CD4-positive, alpha-beta T cell treated with Interleukin-6 for 4 hours (primary cell): ENCODE measurements around the gene OR10G8.
"Not testable (repeated sequence)": the region's sequence is repeated elsewhere in the genome, so short reads cannot be mapped to it uniquely, and the experiment has no call there.

Experiments used
- DNase-seq: peaks from one replicate; pipeline ENCODE4 v3.0.0-alpha.2; 2020; ENCODE audit warnings: mixed read lengths

Gene OR10G8

GRCh38 chr11:124026498-124026897 is at the start of gene OR10G8:
OR10G8 (plus strand) TSS chr11:124026798; CDS start chr11:124029623, 2,825 bp downstream.
- no peak for DNase-seq

DNA sequence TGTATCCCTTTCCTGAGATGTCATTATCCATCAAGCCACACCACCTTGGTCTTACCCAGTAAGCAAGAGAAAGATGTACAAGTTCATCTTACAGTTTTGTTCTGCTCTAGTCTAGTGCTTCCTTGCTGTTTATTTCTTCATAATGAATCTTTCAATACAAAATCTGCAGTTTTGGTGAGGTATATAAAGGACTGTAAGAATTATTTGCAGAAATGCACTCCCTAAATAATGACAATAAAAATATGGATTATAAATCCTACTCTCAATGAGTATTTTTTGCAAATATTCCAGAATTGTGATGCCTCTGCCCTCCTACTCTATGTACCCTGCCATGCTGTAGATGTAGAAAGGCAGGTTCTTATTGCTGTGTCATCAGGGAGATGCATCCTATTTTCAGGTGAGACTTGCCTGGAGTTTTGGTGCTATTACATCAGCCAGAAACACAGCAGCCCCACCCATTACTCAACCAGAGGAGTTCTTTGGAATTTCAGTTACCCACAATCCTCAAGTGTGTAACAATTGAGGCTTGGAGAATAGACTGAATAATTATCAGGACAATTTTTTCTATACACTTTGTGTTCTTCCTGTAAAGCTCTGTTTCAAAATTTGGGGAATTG is 48.8 kb upstream of the OR10G8 start, which contains the start of gene OR10S1:
OR10S1 (minus strand) TSS at position 51 of the 617 bp plus-strand sequence. CDS start 117 bp downstream, outside the sequence.
- no peak for DNase-seq

GRCh38 chr11:123979311-123979710 is 47.3 kb upstream of the OR10G8 start:
- DNase-seq = no peak

DNA sequence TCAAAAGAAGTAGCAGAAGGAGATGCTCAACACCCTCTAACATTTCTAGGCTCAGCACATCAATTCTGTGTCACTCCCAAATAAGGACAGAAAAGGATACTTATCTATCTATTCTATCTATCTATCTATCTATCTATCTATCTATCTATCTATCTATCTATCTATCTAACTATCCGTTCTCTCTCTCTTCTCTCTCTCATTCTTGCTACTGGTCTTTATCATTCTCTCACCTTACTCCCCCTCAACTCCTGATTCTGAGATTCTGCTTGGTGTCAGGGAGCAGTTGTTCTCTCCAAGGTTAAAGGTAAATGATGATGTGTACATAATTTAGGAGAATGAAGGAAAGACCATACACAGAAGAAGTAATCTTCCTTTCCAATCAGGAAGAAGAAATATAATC is 31.5 kb upstream of the OR10G8 start, which contains the start of gene OR10G6:
OR10G6 (minus strand) TSS at position 43 of the 400 bp plus-strand sequence; CDS start at position 43, 0 bp downstream.
- DNase-seq = no peak

DNA sequence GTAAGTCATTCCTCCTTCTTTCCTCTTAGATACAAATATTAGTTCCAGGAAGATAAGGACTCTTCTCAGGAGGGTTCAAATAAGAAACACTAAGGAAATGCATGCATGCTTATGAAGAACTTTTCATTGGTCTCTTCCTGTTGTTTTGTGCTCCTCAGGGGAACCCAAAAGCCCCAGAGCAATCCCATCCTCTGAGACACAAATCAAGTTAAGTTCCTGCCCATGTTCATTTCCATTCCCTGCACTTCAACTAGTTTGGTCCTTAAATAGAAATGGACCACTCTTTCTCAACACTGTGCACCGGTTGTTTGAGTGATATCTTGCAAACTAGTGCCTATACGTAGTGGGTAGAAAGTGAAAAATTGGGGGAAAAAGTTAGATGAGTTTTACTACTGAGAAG is 13.9 kb upstream of the OR10G8 start, which contains the start of gene OR10G4:
OR10G4 (plus strand) TSS at position 301 of the 400 bp plus-strand sequence. CDS start 2,578 bp downstream, outside the sequence.
- DNase-seq = no peak

GRCh38 chr11:124015837-124016236 is 10.8 kb upstream of the OR10G8 start:
- DNase-seq = not testable (repeated sequence)

- DNase-seq = no peak
Observed at GRCh38 chr11:124036666-124037065, 10.1 kb downstream of the OR10G8 start.

GRCh38 chr11:124039557-124039956 is 13.0 kb downstream of the OR10G8 start:
- no peak for DNase-seq

DNA sequence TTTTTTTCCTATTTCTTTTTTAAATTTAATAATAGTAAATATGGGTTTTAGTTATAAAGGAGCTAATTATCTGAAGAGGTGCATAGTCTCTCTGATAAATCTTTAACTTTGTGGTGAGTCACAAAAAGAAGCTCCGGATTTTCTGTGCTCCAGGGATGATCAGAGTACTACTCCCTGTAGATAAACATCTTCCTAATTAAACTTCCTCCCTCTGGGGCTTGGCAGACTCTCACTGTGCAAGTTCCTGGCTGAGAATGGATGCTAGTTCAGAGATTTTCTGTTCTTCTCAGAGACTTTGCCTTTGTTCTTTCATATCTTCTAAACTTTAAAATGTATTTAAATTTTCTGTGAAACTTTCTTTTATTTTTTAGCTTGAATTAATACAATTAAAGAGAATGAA is 14.7 kb downstream of the OR10G8 start, which contains the start of gene OR10G7:
OR10G7 (minus strand) TSS at position 72 of the 400 bp plus-strand sequence. CDS start 2,324 bp downstream, outside the sequence.
- DNase-seq = no peak

- DNase-seq = no peak
Observed at GRCh38 chr11:124043420-124043819, 16.8 kb downstream of the OR10G8 start.

- no peak for DNase-seq
Observed at GRCh38 chr11:124050748-124051147, 24.1 kb downstream of the OR10G8 start.

- DNase-seq = no peak
Observed at GRCh38 chr11:124052966-124053365, 26.4 kb downstream of the OR10G8 start.

DNA sequence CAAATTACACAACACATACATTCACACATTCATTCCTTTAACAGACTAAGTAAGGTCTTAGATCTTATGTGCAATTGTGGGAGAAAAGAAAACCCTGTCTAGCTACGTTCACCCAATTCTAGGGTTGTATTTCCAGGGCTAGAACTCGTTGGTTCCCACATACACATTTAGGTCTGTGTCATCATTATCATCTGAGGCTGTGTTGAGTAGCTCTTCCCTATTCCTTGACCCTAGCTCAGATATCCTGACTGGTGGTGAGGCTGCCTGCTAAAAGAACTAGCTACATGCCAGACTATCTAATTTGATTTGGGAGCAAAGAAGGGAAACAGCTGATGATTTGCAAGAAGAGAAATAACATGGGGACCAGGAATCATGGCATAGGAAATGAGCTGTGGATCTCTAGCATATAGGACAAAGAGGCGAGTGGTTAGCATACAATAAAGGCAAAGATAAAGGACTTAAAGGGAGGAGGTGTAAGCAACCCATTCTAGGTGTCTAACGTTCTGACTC is 42.1 kb downstream of the OR10G8 start:
- DNase-seq = no peak

DNA sequence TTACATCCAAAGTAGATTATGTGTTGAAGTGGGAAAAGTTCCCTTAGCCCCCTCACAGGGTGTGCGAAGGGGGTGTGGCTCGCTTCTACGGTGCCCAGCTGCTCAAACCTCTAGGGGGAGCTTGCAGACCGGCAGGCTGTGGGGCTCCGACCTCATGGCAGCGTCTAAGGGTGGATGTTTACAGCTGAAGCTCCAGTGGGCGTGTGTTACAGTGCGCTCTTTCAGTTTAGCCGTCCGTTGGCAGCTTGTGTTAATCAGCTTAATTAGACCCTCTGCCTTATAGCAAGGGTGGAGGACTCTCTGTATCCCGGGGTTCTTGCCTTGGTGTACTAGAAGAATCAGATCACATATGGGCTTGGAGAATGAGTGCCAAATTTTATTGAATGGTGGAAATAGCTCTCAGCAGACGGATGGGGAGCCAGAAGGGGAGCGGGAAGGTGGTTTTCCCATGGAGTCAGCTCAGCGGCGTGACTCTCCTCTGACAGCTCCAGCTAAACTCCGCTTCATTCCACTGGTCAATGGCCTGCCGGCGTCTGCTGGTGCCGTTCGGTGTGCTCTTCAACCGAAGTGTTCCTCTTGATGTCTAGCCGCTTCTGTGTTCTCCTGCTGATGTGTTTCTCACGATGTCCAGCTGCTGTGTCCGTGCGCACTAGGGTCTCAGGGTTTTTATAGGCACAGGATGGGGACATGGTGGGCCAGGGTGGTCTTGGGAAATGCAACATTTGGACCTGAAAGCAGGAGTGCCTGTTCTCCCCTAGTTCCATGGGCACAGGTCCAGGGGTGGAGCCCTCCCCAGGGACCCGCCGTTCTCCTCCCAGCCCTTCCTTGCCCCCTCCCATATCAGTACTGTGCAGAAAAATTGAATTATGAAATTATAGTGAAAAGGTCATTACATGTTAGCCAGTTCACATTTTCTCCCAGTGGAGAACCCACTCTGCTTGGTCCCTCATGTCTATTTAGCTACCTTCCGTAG is 43.1 kb downstream of the OR10G8 start:
- peak; percentile 35 for DNase-seq

DNA sequence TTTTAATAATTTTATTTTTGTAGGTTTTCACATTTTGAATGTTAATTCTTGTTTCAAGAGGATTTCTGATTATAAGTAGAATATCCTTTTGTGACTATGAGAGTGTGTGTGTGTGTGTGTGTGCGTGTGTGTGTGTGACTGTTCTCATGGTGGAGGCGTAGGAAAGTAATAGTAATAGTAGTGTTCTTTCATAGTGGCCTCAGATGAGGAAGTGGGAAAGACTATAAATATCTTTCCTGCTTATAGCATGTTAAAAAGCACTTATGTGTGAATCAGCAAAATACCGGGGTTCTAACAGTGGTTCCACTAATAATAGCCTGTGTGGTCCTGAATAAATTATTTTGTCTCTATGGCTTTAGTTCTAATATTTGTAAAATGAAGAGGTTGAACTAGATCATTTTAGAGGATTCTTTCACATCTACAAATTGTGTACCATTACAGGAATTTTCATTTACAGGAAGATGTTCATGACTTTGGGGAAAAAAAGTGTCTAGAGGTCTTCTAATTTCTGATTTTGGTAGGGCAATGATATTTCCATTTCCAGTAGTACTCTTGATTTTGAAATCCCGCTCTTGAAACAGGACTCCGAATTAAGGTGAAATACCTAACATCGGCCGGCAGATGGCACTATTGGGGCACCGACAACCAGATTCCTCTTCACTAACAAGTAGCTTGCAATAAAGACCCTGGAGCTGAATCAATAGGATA is 44.5 kb downstream of the OR10G8 start:
- DNase-seq = peak; percentile 70

DNA sequence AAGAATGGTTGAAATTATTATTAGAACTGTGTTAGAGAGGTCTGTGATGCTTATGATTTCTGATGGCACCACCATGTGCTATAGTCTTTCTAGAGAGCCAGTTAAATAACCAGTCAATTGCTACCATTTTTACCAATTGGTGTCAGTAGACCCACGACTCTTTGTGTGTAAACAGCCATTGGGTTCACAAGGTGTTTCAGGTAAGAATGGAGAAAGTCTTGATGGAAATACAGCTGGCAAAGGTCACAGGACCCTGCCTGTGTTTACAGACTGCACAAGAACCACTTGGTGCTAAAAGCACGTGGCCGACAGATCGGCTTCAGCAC is 45.0 kb downstream of the OR10G8 start:
- no peak for DNase-seq

DNA sequence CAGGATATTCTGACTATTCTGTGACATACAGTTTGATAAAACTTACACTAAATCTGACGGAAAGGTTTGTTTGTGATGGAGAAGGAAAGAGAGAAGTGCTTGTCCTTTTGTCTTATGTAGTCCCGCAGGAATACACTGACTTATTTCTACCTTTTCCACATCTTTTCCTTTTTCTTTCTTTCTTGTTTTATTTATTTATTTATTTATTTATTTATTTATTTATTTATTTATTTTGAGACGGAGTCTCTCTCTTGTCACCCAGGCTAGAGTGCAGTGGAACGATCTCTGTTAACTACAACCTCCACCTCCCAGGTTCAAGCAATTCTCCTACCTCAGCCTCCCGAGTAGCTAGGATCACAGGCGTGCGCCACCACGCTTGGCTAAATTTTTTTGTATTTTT is 45.5 kb downstream of the OR10G8 start:
- no peak for DNase-seq

GRCh38 chr11:124074554-124074953 is 48.0 kb downstream of the OR10G8 start:
- DNase-seq = no peak

GRCh38 chr11:124075492-124075840 is 48.9 kb downstream of the OR10G8 start:
- no peak for DNase-seq

- no peak for DNase-seq
Observed at GRCh38 chr11:124075841-124076651, 49.4 kb downstream of the OR10G8 start.

- DNase-seq = no peak
Observed at GRCh38 chr11:124077266-124077665, 50.7 kb downstream of the OR10G8 start.

DNA sequence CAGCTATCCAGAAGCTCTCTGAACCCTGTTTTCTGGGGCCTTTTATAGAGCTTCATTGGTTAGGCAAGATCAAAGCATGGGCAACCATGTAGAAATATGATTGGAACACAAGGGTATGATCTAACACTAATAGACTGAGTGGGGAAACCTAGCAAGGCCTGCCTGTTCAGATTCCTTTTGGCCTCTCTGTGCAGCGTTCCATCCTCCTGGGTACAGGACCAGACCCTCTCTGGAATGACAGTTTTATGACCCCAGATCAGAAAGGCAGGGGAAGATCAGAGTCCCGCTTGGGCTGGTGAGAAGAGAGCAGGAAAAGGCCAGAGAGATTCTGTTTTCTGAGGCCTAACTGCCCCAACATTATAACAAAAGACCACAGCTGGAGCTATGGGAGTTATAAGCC is 52.0 kb downstream of the OR10G8 start:
- no peak for DNase-seq
